Epithelial cell of esophagus (primary cell): ENCODE data around the gene SLC39A10.

Experiments
- DNase-seq: peaks from one replicate; pipeline ENCODE4 v3.0.0; 2010; ENCODE audit warnings: low read depth
- H3K4me3 ChIP-seq: 2 replicates; pipeline ENCODE4 v1.5.1; 2011; ENCODE audit warnings: mild to moderate bottlenecking, low read length, control low read depth
- TF ChIP-seq, protein P1 (sequence below): IDR thresholded peaks from 2 replicates; pipeline ENCODE4 v1.5.1; 2011; ENCODE audit warnings: low read depth, mild to moderate bottlenecking, low read length, control low read depth, inconsistent platforms; ENCODE audit not compliant: insufficient read depth; ENCODE audit errors: missing control alignments

Gene SLC39A10

GRCh38 chr2:195656859-195657633 is at the start of gene SLC39A10:
Gene SLC39A10 (plus strand): TSS chr2:195657226. CDS start chr2:195680043, 22,817 bp downstream.
- DNase-seq: peak; percentile 97
- TF ChIP-seq, protein P1, sequence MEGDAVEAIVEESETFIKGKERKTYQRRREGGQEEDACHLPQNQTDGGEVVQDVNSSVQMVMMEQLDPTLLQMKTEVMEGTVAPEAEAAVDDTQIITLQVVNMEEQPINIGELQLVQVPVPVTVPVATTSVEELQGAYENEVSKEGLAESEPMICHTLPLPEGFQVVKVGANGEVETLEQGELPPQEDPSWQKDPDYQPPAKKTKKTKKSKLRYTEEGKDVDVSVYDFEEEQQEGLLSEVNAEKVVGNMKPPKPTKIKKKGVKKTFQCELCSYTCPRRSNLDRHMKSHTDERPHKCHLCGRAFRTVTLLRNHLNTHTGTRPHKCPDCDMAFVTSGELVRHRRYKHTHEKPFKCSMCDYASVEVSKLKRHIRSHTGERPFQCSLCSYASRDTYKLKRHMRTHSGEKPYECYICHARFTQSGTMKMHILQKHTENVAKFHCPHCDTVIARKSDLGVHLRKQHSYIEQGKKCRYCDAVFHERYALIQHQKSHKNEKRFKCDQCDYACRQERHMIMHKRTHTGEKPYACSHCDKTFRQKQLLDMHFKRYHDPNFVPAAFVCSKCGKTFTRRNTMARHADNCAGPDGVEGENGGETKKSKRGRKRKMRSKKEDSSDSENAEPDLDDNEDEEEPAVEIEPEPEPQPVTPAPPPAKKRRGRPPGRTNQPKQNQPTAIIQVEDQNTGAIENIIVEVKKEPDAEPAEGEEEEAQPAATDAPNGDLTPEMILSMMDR: no peak
- peak within 1 kb of the TSS; percentile 78 for H3K4me3 ChIP-seq

GRCh38 chr2:195608768-195609454 is 48.1 kb upstream of the SLC39A10 start:
- H3K4me3 ChIP-seq: no peak overlapping the region
- DNase-seq: no peak
- TF ChIP-seq, protein P1: no peak

GRCh38 chr2:195610717-195611116 is 46.3 kb upstream of the SLC39A10 start:
- DNase-seq: no peak
- H3K4me3 ChIP-seq: no peak overlapping the region
- TF ChIP-seq, protein P1: no peak

- no peak overlapping the region for H3K4me3 ChIP-seq
- TF ChIP-seq, protein P1: no peak
- peak; percentile 83 for DNase-seq
Observed at GRCh38 chr2:195612611-195613495, 44.2 kb upstream of the SLC39A10 start.

DNA sequence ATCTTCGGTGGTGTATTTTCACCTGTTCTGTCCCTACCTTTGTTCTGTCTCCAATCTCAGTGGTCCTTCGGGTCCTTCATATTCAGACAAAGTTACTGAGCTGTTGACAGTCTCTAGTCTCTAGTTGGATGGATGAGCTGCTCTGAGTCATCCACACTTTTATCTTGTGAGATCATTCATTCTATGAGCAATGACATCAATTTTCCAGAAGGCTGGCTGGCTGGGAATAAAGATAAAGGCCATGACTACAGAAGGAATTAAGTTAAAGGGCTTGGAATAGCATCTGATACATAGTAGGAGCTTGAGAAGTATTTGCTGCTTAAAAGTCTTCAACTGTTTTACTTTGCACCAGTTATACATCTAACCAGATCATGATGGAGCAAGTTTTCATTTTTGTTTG is 43.1 kb upstream of the SLC39A10 start:
- TF ChIP-seq, protein P1: no peak
- DNase-seq: peak; percentile 81
- no peak overlapping the region for H3K4me3 ChIP-seq

- no peak for DNase-seq
- H3K4me3 ChIP-seq: no peak overlapping the region
- TF ChIP-seq, protein P1: no peak
Observed at GRCh38 chr2:195619590-195619989, 37.4 kb upstream of the SLC39A10 start.
